Body of pancreas (tissue), 4 donors: ENCODE results near the gene SMIM36.
"Not testable (repeated sequence)": the region's sequence is repeated elsewhere in the genome, so short reads cannot be mapped to it uniquely, and the experiment has no call there.

ENCODE experiments used
- POLR2A ChIP-seq, 3 donors: fragments of 450-650 bp; IDR thresholded peaks; one replicate each; pipeline ENCODE4 v1.6.1; 2016; ENCODE audit warnings: antibody characterized with exemption in 3 of 3, mild to moderate bottlenecking in 2 of 3
- TF ChIP-seq, protein P1 (sequence below), 7 experiments: fragments of 450-650 bp in 4 of 7; fragments of 200-600 bp in 3 of 7; sonication (generic) in 3 of 7; IDR thresholded peaks; one replicate each; pipeline ENCODE4 v1.5.1; 2016 to 2019; ENCODE audit warnings: antibody characterized with exemption in 7 of 7

DNA sequence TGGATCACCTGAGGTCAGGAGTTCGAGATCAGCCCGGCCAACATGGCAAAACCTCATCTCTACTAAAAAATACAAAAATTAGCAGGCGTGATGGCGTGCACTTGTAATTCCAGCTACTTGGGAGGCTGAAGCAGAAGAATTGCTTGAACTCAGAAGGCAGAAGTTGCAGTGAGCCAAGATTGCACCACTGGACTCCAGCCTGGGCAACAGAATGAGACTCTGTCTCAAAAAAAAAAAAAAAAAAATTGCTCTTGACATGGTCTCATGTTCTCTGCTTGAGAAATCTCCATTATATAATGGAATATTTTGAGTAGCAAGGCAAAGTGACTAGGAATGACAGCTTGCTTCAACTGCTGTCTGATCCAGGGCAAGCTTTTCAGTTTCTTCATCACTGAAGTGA, 65.2 kb downstream of the SMIM36 start:
- TF ChIP-seq, protein P1, sequence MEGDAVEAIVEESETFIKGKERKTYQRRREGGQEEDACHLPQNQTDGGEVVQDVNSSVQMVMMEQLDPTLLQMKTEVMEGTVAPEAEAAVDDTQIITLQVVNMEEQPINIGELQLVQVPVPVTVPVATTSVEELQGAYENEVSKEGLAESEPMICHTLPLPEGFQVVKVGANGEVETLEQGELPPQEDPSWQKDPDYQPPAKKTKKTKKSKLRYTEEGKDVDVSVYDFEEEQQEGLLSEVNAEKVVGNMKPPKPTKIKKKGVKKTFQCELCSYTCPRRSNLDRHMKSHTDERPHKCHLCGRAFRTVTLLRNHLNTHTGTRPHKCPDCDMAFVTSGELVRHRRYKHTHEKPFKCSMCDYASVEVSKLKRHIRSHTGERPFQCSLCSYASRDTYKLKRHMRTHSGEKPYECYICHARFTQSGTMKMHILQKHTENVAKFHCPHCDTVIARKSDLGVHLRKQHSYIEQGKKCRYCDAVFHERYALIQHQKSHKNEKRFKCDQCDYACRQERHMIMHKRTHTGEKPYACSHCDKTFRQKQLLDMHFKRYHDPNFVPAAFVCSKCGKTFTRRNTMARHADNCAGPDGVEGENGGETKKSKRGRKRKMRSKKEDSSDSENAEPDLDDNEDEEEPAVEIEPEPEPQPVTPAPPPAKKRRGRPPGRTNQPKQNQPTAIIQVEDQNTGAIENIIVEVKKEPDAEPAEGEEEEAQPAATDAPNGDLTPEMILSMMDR (IDR thresholded peaks at IDR 0.05) = not testable (repeated sequence)
- TF ChIP-seq POLR2A (IDR thresholded peaks at IDR 0.05) = not testable (repeated sequence)
